GM19351 (cell line): Measurements from ENCODE around the gene FSCN2.
"Not testable (repeated sequence)": the region's sequence is repeated elsewhere in the genome, so short reads cannot be mapped to it uniquely, and the experiment has no call there.

Experiments used
- ATAC-seq: cut with Tn5 transposase; IDR thresholded peaks from one replicate; pipeline ENCODE4 v1.9.1; 2021; ENCODE audit warnings: mild to moderate bottlenecking, moderate library complexity; ENCODE audit not compliant: unreplicated experiment

The FSCN2 gene

GRCh38 chr17:81573794-81574642 is 45.8 kb downstream of the FSCN2 start:
- no peak for ATAC-seq

GRCh38 chr17:81574643-81574956 is 46.4 kb downstream of the FSCN2 start:
- ATAC-seq = no peak

- no peak for ATAC-seq
Observed at GRCh38 chr17:81575836-81576235, 47.7 kb downstream of the FSCN2 start.

GRCh38 chr17:81576621-81577277 is 48.6 kb downstream of the FSCN2 start:
- ATAC-seq = no peak

- no peak for ATAC-seq
Observed at GRCh38 chr17:81577278-81578000, 49.3 kb downstream of the FSCN2 start.

GRCh38 chr17:81578038-81578441 is 49.9 kb downstream of the FSCN2 start:
- ATAC-seq = no peak

GRCh38 chr17:81578561-81579225 is 50.5 kb downstream of the FSCN2 start:
- no peak for ATAC-seq

- ATAC-seq = no peak
Observed at GRCh38 chr17:81579298-81579697, 51.1 kb downstream of the FSCN2 start.

- ATAC-seq = no peak
Observed at GRCh38 chr17:81579821-81580321, 51.7 kb downstream of the FSCN2 start.

GRCh38 chr17:81580481-81580880 is 52.3 kb downstream of the FSCN2 start:
- no peak for ATAC-seq

GRCh38 chr17:81581758-81582157 is 53.6 kb downstream of the FSCN2 start:
- ATAC-seq = no peak

- no peak for ATAC-seq
Observed at GRCh38 chr17:81582341-81582740, 54.2 kb downstream of the FSCN2 start.

- no peak for ATAC-seq
Observed at GRCh38 chr17:81582749-81583148, 54.6 kb downstream of the FSCN2 start.

- no peak for ATAC-seq
Observed at GRCh38 chr17:81583589-81584342, 55.6 kb downstream of the FSCN2 start.

- not testable (repeated sequence) for ATAC-seq
Observed at GRCh38 chr17:81584771-81585170, 56.6 kb downstream of the FSCN2 start.

GRCh38 chr17:81586096-81586495 is 57.9 kb downstream of the FSCN2 start:
- no peak for ATAC-seq
